Ishikawa (cell line): ENCODE data around the gene GYPC.

Experiments used
- CEBPB ChIP-seq: IDR thresholded peaks from 2 replicates; pipeline ENCODE4 v1.6.1; 2012
- CREB1 ChIP-seq: IDR thresholded peaks from 2 replicates; pipeline ENCODE4 v1.6.1; 2012; ENCODE audit warnings: low read depth
- EGR1 ChIP-seq: IDR thresholded peaks from 2 replicates; pipeline ENCODE4 v1.6.1; 2012
- EP300 ChIP-seq: IDR thresholded peaks from 2 replicates; pipeline ENCODE4 v1.6.1; 2012; ENCODE audit warnings: borderline replicate concordance
- FOXM1 ChIP-seq: IDR thresholded peaks from 2 replicates; pipeline ENCODE4 v1.6.1; 2012; ENCODE audit warnings: low read depth, borderline replicate concordance
- MAX ChIP-seq: IDR thresholded peaks from 2 replicates; pipeline ENCODE4 v1.6.1; 2012
- NFIC ChIP-seq: IDR thresholded peaks from 2 replicates; pipeline ENCODE4 v1.6.1; 2012
- RAD21 ChIP-seq: IDR thresholded peaks from 2 replicates; pipeline ENCODE4 v1.6.1; 2012; ENCODE audit warnings: low read depth
- REST ChIP-seq: IDR thresholded peaks from 2 replicates; pipeline ENCODE4 v1.6.1; 2012; ENCODE audit warnings: low read depth, mild to moderate bottlenecking
- TAF1 ChIP-seq: IDR thresholded peaks from 2 replicates; pipeline ENCODE4 v1.6.1; 2012; ENCODE audit warnings: low read depth, mild to moderate bottlenecking
- TCF12 ChIP-seq: IDR thresholded peaks from 2 replicates; pipeline ENCODE4 v1.6.1; 2012; ENCODE audit warnings: low read depth
- TEAD4 ChIP-seq: IDR thresholded peaks from 2 replicates; pipeline ENCODE4 v1.6.1; 2012
- YY1 ChIP-seq: IDR thresholded peaks from 2 replicates; pipeline ENCODE4 v1.6.1; 2012; ENCODE audit warnings: low read depth
- ZBTB7A ChIP-seq: IDR thresholded peaks from 2 replicates; pipeline ENCODE4 v1.6.1; 2012; ENCODE audit warnings: low read depth
- TF ChIP-seq, protein P1 (sequence below): IDR thresholded peaks from 2 replicates; pipeline ENCODE4 v1.6.1; 2012

Gene GYPC

GRCh38 chr2:126637386-126637785 is 18.6 kb upstream of the GYPC start:
- TF ChIP-seq RAD21: no peak
- TF ChIP-seq, protein P1, sequence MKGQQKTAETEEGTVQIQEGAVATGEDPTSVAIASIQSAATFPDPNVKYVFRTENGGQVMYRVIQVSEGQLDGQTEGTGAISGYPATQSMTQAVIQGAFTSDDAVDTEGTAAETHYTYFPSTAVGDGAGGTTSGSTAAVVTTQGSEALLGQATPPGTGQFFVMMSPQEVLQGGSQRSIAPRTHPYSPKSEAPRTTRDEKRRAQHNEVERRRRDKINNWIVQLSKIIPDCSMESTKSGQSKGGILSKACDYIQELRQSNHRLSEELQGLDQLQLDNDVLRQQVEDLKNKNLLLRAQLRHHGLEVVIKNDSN: no peak
- TF ChIP-seq EGR1: no peak
- TF ChIP-seq YY1: no peak
- no peak for TF ChIP-seq CREB1
- no peak for TF ChIP-seq FOXM1
- no peak for TF ChIP-seq MAX
- TF ChIP-seq REST: no peak
- no peak for TF ChIP-seq TAF1
- no peak for TF ChIP-seq CEBPB
- no peak for TF ChIP-seq TEAD4
- TF ChIP-seq ZBTB7A: no peak
- TF ChIP-seq NFIC: no peak
- TF ChIP-seq EP300: no peak
- no peak for TF ChIP-seq TCF12

DNA sequence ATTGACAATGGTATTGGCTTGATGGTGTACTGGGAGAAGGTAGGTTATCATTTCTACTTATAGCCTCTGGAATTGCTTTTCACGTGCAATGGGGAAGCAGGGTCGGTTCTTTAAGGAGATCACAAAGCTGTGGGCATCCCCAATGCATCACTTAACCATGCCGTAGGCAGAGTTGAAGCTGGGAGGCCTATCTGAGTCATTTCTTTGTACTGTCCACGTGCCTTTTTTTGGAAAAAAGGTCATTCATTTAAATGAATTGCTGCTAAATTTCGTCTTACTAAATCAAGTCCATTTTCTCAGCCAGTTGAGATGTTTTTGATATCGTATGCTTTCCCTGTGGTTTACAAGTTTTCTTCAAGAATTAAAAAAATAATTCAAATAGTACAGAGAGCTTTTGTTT is 17.2 kb upstream of the GYPC start:
- TF ChIP-seq TEAD4: no peak
- TF ChIP-seq ZBTB7A: no peak
- TF ChIP-seq TAF1: no peak
- no peak for TF ChIP-seq RAD21
- TF ChIP-seq, protein P1: no peak
- TF ChIP-seq MAX: no peak
- no peak for TF ChIP-seq REST

DNA sequence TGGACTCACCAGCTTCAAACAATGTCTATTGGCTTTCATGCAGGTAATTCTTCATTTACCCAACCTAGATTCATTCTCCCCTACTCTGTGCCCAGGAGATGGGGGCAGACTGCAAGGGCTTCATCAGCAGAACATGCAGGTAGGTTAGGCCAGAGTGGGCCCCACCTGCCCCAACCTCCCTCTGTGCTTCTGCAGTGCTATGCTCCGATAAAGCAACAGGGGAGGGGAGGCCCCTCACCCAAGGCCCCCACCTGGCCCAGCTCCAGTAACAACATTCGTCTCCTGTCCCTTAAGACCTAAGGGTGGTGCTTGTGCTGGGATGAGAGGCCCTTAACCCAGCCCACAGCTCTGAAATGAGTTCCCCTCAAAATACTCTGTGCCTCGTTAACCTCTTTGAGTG is 16.7 kb upstream of the GYPC start:
- TF ChIP-seq CREB1: no peak
- no peak for TF ChIP-seq NFIC
- no peak for TF ChIP-seq CEBPB
- TF ChIP-seq EGR1: no peak
- no peak for TF ChIP-seq TEAD4
- TF ChIP-seq MAX: no peak
- TF ChIP-seq TAF1: no peak
- no peak for TF ChIP-seq FOXM1
- TF ChIP-seq ZBTB7A: no peak
- TF ChIP-seq, protein P1: no peak
- TF ChIP-seq YY1: no peak

DNA sequence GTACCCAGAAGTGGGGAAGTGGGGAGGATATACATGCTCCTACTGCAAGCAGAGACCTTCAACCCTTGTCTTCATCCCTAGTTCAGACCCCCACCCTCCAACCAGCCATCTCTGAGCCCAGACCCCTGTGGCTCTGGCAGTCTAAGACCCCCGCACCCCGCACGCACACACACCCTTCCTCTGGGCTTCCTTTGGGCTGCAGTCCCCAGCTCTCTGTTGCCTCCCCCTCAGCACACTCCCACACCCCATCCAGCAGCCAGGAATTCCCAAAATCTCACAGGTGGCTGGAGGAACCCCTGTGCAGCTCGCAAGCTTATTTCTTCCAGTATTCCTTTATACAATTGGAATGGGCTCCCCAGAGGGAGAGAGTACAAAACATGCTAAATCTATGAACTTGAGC is 13.9 kb upstream of the GYPC start:
- TF ChIP-seq TEAD4 (no peak), RAD21 (no peak), MAX (no peak), EGR1 (no peak), CREB1 (no peak), EP300 (no peak), FOXM1 (no peak), CEBPB (no peak), TAF1 (no peak), TCF12 (no peak), REST (no peak), NFIC (no peak), ZBTB7A (no peak), YY1 (no peak)
- TF ChIP-seq, protein P1: no peak
